ENCODE results near the gene RNF40. TPM values are rescaled to one million over a fixed set of nuclear protein-coding genes. Genes with fewer than 3 reads are reported as not detected.

Gene RNF40
- total RNA-seq, 1 donor from 2014 or later: 157 TPM

DNA sequence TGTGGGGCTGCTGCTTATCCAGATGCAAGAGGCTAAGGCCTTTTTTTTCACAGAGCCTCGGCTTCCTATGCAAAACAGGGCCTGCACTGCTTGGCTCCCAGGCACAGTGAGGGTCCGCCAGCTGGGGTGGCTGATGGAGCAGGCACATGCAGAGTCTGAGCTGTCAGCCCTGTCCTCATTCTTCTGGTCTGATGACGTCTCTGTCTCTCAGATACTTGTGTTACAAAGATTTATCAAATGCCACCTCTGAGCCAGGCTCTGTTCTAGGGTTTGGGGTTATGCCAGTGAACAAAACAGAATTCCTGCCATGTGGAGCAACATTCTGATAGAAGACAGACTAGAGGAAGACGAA, 4.8 kb downstream of the RNF40 start:
- no peak overlapping the region for H3K27ac Mint-ChIP-seq (ENCODE audit: unreplicated experiment)
- peaks cover 15% of the 10 kb centered on the region for H3K4me1 Mint-ChIP-seq
- no peaks in the 10 kb centered on the region for H3K27me3 Mint-ChIP-seq (ENCODE audit: low read depth)
- H3K36me3 Mint-ChIP-seq (ENCODE audit: low read depth): peaks cover 12% of the 10 kb centered on the region
- peak overlapping the region; percentile 31 for H3K4me3 Mint-ChIP-seq
- TF ChIP-seq, protein P1, sequence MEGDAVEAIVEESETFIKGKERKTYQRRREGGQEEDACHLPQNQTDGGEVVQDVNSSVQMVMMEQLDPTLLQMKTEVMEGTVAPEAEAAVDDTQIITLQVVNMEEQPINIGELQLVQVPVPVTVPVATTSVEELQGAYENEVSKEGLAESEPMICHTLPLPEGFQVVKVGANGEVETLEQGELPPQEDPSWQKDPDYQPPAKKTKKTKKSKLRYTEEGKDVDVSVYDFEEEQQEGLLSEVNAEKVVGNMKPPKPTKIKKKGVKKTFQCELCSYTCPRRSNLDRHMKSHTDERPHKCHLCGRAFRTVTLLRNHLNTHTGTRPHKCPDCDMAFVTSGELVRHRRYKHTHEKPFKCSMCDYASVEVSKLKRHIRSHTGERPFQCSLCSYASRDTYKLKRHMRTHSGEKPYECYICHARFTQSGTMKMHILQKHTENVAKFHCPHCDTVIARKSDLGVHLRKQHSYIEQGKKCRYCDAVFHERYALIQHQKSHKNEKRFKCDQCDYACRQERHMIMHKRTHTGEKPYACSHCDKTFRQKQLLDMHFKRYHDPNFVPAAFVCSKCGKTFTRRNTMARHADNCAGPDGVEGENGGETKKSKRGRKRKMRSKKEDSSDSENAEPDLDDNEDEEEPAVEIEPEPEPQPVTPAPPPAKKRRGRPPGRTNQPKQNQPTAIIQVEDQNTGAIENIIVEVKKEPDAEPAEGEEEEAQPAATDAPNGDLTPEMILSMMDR (conservative IDR thresholded peaks at IDR 0.05): no peak
- no peaks in the 10 kb centered on the region for H3K9me3 Mint-ChIP-seq
- DNase-seq (ENCODE audit: low read depth, low spot score): no peak

DNA sequence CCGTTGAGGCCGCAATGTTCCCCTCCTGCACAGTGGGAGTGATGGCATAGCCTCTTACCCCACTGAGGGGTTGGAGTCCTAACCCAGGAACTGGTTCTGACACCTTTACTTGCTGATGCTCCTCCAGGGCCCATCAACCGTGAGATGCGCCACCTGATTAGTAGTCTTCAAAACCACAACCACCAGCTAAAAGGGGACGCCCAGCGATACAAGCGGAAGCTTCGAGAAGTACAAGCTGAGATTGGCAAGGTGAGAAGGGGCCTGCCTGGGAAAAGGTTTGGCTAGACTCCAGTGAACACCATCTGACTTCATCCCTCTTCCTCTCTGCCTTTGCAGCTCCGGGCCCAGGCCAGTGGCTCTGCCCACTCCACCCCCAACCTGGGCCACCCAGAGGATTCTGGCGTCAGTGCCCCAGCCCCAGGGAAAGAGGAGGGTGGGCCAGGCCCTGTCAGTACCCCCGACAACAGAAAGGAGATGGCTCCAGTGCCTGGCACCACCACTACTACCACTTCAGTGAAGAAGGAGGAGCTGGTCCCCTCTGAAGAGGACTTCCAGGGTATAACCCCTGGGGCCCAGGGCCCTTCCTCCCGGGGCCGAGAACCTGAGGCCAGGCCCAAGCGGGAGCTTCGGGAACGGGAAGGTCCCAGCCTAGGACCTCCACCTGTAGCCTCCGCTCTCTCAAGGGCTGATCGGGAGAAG, 5.8 kb downstream of the RNF40 start:
- Mint-ChIP-seq H3K27me3 (ENCODE audit: low read depth) (no peaks in the 10 kb centered on the region), H3K9me3 (no peaks in the 10 kb centered on the region), H3K4me1 (peaks cover 13% of the 10 kb centered on the region), H3K4me3 (no peak overlapping the region), H3K36me3 (ENCODE audit: low read depth) (peaks cover 18% of the 10 kb centered on the region), H3K27ac (ENCODE audit: unreplicated experiment) (no peak overlapping the region)
- TF ChIP-seq, protein P1 (conservative IDR thresholded peaks at IDR 0.05): no peak
- DNase-seq (ENCODE audit: low read depth, low spot score): no peak

DNA sequence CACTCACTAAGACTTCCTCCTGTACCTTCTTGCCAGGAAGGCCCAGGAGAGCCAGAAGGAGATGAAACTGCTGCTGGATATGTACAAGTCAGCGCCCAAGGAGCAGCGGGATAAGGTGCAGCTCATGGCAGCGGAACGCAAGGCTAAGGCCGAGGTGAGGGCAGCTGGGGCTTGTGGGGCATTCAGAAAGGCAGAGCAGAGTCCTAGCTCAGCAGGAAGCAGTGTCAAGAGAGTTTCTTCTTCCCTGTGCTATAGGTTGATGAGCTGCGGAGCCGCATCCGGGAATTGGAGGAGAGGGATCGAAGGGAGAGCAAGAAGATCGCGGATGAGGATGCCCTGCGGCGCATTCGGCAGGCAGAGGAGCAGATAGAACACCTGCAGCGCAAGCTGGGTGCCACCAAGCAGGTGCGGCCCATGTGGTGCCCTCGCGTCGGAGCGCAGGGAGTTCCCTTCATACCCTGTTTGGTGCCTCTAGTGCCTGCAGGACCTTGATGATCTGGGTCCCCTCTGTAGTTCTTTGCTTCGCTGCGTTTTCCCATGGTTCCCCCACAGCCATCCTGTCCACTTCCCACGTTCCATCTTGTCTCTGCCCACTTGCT, 6.6 kb downstream of the RNF40 start:
- H3K9me3 Mint-ChIP-seq: no peaks in the 10 kb centered on the region
- no peak overlapping the region for H3K27ac Mint-ChIP-seq (ENCODE audit: unreplicated experiment)
- H3K4me1 Mint-ChIP-seq: peaks cover 7% of the 10 kb centered on the region
- TF ChIP-seq, protein P1 (conservative IDR thresholded peaks at IDR 0.05): no peak
- peaks cover 18% of the 10 kb centered on the region for H3K36me3 Mint-ChIP-seq (ENCODE audit: low read depth)
- H3K27me3 Mint-ChIP-seq (ENCODE audit: low read depth): peaks cover 2% of the 10 kb centered on the region
- H3K4me3 Mint-ChIP-seq: no peak overlapping the region
- no peak for DNase-seq (ENCODE audit: low read depth, low spot score)

DNA sequence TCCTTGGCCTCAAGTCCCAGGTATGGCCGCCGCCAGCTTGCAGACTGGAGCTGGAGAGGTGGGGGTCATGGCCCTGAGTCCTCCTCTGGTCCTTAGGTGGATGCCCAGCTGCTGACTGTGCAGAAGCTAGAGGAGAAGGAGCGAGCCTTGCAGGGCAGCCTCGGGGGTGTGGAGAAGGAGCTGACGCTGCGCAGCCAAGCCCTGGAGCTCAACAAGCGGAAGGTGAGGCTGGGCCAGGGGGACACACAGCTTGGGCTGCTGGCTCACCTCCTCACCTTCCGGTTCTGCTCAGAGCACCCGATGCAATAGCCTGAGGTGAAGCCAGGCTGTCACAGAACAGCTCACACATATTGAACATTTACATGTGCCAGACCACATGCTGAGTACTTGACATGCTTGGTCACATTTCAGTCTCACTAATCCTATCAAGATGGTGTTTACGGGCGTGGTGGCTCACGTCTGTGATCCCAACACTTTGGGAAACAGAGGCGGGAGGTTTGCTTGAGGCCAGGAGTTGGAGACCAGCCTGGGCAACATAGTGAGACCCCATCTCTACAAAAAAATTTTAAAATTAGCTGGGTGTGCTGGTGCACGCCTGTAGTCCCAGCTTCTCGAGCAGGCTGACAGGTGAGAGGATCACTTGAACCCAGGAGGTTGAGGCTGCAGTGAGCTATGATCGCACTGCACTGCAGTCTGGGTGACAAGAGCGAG, 7.4 kb downstream of the RNF40 start:
- Mint-ChIP-seq H3K27me3 (ENCODE audit: low read depth) (peaks cover 2% of the 10 kb centered on the region), H3K4me1 (peaks cover 5% of the 10 kb centered on the region), H3K36me3 (ENCODE audit: low read depth) (peaks cover 18% of the 10 kb centered on the region), H3K4me3 (no peak overlapping the region), H3K27ac (ENCODE audit: unreplicated experiment) (no peak overlapping the region), H3K9me3 (no peaks in the 10 kb centered on the region)
- TF ChIP-seq, protein P1 (conservative IDR thresholded peaks at IDR 0.05): no peak
- DNase-seq (ENCODE audit: low read depth, low spot score): no peak

DNA sequence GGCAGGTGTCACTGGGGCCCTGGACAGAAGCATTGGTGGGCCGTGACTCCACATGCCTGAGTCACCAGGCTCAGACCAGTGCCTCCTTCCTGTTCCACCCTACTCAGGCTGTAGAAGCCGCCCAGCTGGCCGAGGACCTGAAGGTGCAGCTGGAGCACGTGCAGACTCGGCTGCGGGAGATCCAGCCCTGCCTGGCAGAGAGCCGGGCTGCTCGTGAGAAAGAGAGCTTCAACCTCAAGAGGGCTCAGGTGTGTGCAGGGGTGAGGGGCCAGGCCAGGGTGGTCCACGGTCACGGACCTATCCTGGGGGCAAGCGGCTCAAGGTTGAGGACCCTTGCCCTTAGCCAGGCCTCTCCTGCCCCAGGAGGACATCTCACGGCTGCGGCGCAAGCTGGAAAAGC, 9.6 kb downstream of the RNF40 start:
- peaks cover 18% of the 10 kb centered on the region for H3K36me3 Mint-ChIP-seq (ENCODE audit: low read depth)
- peaks cover 14% of the 10 kb centered on the region for H3K4me1 Mint-ChIP-seq
- TF ChIP-seq, protein P1 (conservative IDR thresholded peaks at IDR 0.05): no peak
- no peaks in the 10 kb centered on the region for H3K9me3 Mint-ChIP-seq
- H3K27me3 Mint-ChIP-seq (ENCODE audit: low read depth): peaks cover 5% of the 10 kb centered on the region
- DNase-seq (ENCODE audit: low read depth, low spot score): no peak
- H3K27ac Mint-ChIP-seq (ENCODE audit: unreplicated experiment): no peak overlapping the region
- H3K4me3 Mint-ChIP-seq: no peak overlapping the region
